RPMI7951 (cell line): ENCODE measurements around the gene ALDH16A1. TPM values are rescaled to one million over a fixed set of nuclear protein-coding genes. Genes with fewer than 3 reads are reported as not detected.
"Not testable (repeated sequence)": the region's sequence is repeated elsewhere in the genome, so short reads cannot be mapped to it uniquely, and the experiment has no call there.

Source experiments
- DNase-seq: peaks from one replicate; pipeline ENCODE4 v3.0.0-alpha.2; 2012; ENCODE audit warnings: low read depth
- total RNA-seq: library from RNA; depleted of rRNA; stranded (reverse); fragments of >200 nt; shearing (Covaris generic); gene quantifications from 2 replicates; pipeline ENCODE4 v1.2.3, GENCODE V29; 2014

ALDH16A1 gene
- total RNA-seq, 1 experiment from 2014 or later: 12.9 TPM

GRCh38 chr19:49440439-49441209 is 12.4 kb upstream of the ALDH16A1 start:
- DNase-seq: no peak

- DNase-seq: peak; percentile 64
Measured at GRCh38 chr19:49441210-49441959, 11.6 kb upstream of the ALDH16A1 start, which contains the start of gene SLC17A7. Gene SLC17A7 (minus strand): TSS chr19:49441527. CDS start chr19:49441379, 148 bp downstream.

GRCh38 chr19:49441960-49442350 is 11.1 kb upstream of the ALDH16A1 start:
- DNase-seq: no peak

GRCh38 chr19:49442354-49442753 is 10.7 kb upstream of the ALDH16A1 start:
- DNase-seq: peak; percentile 64

DNA sequence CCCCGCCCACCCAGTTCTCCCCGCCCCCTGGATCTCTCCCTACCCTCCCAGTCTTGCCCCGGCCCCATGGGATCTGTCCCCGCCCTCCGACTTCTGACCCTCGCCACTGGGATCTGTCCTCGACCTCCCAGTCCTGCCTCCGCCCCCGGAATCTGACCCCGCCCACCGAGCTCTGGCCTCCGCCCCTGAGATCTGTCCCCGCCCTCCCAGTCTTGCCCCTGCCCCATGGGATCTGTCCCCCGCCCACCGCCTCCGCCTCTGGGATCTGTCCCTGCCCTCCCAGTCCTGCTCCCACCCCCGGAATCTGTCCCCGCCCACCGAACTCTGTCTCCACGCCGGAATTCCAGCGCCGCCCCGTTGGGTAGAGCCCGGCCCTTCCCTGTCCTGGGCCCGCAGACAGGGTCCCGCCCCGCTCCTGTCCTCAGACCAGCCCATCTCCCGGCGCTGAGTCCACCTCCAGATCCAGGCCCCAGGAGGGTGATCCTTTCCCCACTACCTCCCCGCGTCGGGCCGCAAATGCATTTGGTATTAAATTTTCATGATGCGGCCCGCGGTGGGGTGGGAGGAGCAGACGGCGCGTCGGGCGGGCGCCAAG is 10.2 kb upstream of the ALDH16A1 start:
- DNase-seq: peak; percentile 93

GRCh38 chr19:49443366-49444099 is 9.5 kb upstream of the ALDH16A1 start:
- peak; percentile 95 for DNase-seq

DNA sequence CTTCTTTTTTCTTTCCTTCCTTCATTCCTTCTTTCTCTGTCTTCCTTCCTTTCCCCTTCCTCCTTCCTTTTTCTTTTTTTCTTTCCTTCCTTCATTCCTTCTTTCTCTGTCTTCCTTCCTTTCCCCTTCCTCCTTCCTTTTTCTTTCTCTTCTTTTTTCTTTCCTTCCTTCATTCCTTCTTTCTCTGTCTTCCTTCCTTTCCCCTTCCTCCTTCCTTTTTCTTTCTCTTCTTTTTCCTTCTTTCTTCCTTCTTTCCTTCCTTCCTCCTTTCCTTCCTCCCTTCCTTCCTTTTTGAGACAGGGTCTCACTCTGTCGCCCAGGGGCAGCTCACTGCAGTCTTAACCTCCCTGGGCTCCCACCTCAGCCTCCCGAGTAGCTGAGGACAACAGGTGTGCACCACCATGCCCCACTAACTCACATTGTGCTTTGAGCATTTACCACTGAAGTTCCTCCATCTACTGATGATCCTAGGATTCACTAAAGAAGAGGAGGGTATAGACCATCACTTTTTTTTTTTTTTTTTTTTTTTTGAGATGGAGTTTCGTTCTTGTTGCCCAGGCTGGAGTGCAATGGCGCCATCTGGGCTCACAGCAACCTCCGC is 8.8 kb upstream of the ALDH16A1 start:
- DNase-seq: not testable (repeated sequence)

- DNase-seq: no peak
Measured at GRCh38 chr19:49445997-49446396, 7.0 kb upstream of the ALDH16A1 start.

DNA sequence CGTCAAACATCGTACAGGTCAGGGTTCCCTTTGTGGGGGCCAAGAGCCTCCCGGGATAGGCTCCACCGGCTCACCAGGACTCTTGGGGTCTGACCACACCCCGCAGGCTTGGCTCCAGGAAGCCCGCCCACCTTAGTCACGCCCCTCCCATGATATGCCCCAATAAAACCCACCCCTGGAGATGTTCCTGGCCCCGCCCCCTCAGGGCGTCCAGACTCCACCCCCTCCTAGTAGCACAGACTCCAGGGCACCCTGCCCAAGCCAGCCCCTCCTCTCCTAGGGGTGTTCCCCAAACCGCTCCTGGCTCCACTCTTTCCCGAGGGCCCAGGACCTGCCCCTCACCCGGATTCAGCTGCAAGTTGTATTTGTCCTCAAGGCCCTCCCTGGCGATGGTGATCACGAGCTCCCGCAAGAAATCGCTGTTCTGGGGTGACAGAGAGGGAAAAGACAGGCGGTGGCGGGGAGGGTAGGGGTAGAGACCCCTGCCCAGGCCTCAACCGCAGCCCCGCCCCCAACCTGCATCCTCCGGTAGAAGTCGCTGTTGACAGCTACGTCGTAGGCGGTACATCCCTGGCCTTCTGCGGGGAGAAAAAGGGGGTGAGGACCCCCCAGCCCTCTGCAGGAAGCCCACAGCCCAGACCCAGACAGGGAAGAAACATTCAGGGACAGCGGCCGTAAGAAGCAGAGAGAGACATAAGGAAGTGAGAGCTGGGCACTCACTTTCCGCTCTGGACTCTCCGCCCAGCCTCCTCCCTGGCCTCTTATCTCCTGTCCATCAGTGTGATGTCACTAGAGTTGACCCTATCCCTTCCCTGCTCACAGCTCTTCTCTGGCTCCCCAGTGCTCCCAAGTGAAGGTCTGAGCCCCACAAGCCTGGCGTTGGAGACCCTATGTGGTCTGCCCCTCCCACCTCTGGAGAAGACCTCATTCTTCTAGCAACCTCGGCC is 5.3 kb upstream of the ALDH16A1 start:
- peak; percentile 45 for DNase-seq

- no peak for DNase-seq
Measured at GRCh38 chr19:49448432-49448786, 4.6 kb upstream of the ALDH16A1 start.

GRCh38 chr19:49450405-49450804 is 2.6 kb upstream of the ALDH16A1 start:
- DNase-seq: no peak

DNA sequence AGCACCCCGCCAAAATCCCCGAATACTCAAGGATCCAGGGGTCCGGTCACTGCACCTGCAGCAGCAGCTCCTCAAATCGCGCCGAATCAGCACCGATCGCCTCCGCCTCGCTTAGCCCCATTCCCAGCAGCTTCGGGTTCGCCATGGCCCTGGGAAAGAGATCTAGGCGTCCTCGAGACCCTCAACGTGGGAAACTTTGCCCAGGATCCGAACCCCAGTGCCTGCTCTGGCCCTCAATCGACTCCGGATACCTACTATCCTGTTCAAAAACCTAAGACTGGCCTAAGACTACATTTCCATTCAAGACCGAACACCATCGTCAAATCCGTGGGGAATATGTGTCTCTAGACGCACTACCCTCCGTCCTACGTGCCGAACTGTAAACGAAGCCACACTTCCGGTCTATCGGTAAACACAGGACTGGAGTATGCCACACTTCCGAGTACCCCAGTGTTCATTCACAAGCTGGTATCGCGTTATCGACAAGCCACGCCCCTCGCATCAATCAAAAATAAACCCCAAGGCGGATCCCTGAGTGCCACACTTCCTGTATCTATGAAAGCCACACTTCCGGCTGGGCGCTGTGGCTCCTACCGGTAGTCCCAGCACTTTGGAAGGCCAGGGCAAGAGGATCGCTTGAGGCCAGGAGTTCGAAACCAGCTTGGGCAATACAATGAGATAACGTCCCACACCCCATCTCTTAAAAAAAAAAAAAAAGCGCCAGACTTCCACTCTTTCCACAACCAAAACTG is 1.4 kb upstream of the ALDH16A1 start, which contains the start of gene PIH1D1:
Gene PIH1D1, minus strand, starts transcription at position 385 of the 752 bp plus-strand sequence. Its CDS starts 240 bp downstream, at position 145.
- DNase-seq: peak; percentile 100

DNA sequence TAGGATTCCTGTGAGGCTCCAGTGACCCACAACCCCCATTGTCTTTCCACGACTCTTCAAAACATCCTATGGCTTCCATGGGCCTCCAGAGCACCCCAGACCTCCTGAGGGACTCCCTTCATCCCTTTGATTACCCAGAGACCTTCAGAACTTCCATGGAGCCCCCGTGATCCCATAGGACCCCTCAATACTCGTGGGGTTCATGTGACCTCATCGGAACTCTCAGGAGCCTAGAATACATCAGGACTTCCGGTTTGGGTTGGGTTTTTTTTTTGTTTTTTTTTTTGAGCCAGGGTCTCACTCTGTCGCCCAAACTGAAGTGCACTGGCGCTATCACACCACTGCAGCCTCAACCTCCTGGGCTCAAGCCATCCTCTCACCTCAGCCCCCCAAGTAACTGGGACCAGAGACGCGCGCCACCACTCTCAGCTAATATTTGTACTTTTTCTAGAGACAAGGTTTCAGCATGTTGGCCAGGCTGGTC is 774 bp downstream of the ALDH16A1 start:
- no peak for DNase-seq

DNA sequence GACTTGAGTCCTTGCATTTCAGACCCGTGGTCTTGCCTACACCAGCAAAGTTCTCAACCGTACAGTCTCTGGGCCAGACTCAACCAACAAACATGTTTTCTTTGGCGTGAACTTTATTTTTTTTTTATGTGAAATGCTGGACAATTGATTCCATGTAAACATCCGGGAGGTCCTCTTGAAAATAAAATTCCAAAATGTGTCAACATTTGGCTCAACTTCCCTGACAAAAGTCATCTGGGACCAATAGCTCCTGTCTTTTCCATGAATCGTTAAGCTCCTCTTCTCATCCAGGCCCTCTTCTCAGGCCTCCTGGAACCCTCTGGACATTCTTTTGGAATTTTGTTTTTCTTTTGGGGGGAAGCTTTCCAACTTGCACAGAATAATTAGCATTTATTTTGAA is 2.7 kb downstream of the ALDH16A1 start:
- no peak for DNase-seq

- no peak for DNase-seq
Measured at GRCh38 chr19:49456326-49456725, 3.3 kb downstream of the ALDH16A1 start.

DNA sequence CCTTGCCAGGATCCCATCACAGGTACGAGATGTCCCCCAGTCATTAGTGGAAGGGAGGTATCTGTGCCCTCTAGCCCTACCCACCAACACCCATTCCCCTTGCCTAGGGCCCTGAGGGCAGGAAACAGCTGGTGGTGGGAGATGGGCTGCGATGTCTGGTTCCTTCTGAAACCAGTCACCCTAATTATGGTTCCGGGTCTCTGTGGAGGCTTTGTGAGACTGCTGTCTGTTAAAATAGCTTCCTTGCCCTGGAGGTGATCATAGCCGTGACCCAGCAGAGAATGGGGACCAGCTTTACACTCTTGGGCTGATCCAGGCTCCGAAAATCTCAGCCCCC is 5.5 kb downstream of the ALDH16A1 start:
- DNase-seq: no peak

- DNase-seq: no peak
Measured at GRCh38 chr19:49459388-49459787, 6.4 kb downstream of the ALDH16A1 start.

GRCh38 chr19:49461130-49461529 is 8.1 kb downstream of the ALDH16A1 start:
- not testable (repeated sequence) for DNase-seq

DNA sequence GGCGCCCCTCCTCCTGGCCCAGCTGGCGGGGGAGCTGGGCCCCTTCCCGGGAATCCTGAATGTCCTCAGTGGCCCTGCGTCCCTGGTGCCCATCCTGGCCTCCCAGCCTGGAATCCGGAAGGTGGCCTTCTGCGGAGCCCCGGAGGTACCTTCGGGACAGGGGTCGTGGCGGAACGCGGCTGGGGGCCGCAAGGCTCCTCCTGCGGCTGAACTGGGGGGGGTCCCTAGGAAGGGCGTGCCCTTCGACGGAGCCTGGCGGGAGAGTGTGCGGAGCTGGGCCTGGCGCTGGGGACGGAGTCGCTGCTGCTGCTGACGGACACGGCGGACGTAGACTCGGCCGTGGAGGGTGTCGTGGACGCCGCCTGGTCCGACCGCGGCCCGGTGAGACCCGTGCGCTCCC is 8.6 kb downstream of the ALDH16A1 start:
- no peak for DNase-seq

DNA sequence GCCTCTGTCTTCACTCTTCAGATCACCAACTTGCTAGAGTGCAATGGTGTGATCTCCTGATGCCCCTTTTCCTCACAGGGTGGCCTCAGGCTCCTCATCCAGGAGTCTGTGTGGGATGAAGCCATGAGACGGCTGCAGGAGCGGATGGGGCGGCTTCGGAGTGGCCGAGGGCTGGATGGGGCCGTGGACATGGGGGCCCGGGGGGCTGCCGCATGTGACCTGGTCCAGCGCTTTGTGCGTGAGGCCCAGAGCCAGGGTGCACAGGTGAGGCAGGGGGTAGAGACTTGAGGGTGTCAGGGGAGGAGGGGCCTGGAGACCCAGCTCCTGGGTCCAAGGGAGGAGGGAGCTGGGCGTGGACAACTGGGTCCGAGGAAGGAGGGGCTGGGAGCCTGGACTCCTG is 9.5 kb downstream of the ALDH16A1 start:
- DNase-seq: no peak
